Measurements from ENCODE around the gene R3HDM2. TPM values are rescaled to one million over a fixed set of nuclear protein-coding genes. Genes with fewer than 3 reads are reported as not detected.

The R3HDM2 gene
- total and polyA plus RNA-seq, 2 of the 13 experiments (the other 11 are each of a cell fraction or from before 2014, with no cell fraction given): 11.1 to 23.5 TPM

- TF ChIP-seq ZBTB7B (CRISPR knock-in tag; IDR thresholded peaks at IDR 0.05) (peak; percentile 88), TBX3 (IDR thresholded peaks at IDR 0.05; ENCODE audit: borderline replicate concordance) (peak; percentile 76; the same call in 1 of the 2 replicates), SPEN (CRISPR knock-in tag; IDR thresholded peaks at IDR 0.05; ENCODE audit: low read depth) (peak; percentile 89), BHLHE40 (IDR thresholded peaks at IDR 0.05; ENCODE audit: low read length) (peak; percentile 73), IRF2 (CRISPR knock-in tag; IDR thresholded peaks at IDR 0.05) (peak; percentile 55; the same call in 1 of the 2 replicates), KAT7 (CRISPR knock-in tag; IDR thresholded peaks at IDR 0.05; ENCODE audit: borderline replicate concordance) (peak; percentile 66; the same call in 1 of the 2 replicates), GATA4 (IDR thresholded peaks at IDR 0.05; ENCODE audit: borderline replicate concordance, low read depth) (0 out of 2 replicates have a peak, but pooled peaks have one; percentile 16), ZNF567 (CRISPR knock-in tag; IDR thresholded peaks at IDR 0.05; ENCODE audit: borderline replicate concordance) (peak; percentile 40), ZMAT5 (CRISPR knock-in tag; IDR thresholded peaks at IDR 0.05; ENCODE audit: borderline replicate concordance, low read depth) (no peak), ESRRA (CRISPR knock-in tag; IDR thresholded peaks at IDR 0.05; ENCODE audit: low read depth) (peak; percentile 94), ZFP36L1 (CRISPR knock-in tag; IDR thresholded peaks at IDR 0.05) (0 out of 2 replicates have a peak, but pooled peaks have one; percentile 25), ZNF660 (CRISPR knock-in tag; IDR thresholded peaks at IDR 0.05; ENCODE audit: borderline replicate concordance, low read depth) (no peak), PHF5A (CRISPR knock-in tag; IDR thresholded peaks at IDR 0.05; ENCODE audit: low read depth, unreplicated experiment) (peak; percentile 25), RFXAP (CRISPR knock-in tag; IDR thresholded peaks at IDR 0.05; ENCODE audit: borderline replicate concordance) (no peak), CHD2 (IDR thresholded peaks at IDR 0.05; ENCODE audit: low read depth, low read length) (0 out of 2 replicates have a peak, but pooled peaks have one; percentile 45), LCORL (IDR thresholded peaks at IDR 0.05) (no peak), LCORL (CRISPR knock-in tag; IDR thresholded peaks at IDR 0.05) (peak; percentile 96)
- TF ChIP-seq, protein P1, sequence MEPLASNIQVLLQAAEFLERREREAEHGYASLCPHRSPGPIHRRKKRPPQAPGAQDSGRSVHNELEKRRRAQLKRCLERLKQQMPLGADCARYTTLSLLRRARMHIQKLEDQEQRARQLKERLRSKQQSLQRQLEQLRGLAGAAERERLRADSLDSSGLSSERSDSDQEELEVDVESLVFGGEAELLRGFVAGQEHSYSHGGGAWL (CRISPR knock-in tag; IDR thresholded peaks at IDR 0.05): 0 out of 2 replicates have a peak, but pooled peaks have one; percentile 5
- TF ChIP-seq, protein P2, sequence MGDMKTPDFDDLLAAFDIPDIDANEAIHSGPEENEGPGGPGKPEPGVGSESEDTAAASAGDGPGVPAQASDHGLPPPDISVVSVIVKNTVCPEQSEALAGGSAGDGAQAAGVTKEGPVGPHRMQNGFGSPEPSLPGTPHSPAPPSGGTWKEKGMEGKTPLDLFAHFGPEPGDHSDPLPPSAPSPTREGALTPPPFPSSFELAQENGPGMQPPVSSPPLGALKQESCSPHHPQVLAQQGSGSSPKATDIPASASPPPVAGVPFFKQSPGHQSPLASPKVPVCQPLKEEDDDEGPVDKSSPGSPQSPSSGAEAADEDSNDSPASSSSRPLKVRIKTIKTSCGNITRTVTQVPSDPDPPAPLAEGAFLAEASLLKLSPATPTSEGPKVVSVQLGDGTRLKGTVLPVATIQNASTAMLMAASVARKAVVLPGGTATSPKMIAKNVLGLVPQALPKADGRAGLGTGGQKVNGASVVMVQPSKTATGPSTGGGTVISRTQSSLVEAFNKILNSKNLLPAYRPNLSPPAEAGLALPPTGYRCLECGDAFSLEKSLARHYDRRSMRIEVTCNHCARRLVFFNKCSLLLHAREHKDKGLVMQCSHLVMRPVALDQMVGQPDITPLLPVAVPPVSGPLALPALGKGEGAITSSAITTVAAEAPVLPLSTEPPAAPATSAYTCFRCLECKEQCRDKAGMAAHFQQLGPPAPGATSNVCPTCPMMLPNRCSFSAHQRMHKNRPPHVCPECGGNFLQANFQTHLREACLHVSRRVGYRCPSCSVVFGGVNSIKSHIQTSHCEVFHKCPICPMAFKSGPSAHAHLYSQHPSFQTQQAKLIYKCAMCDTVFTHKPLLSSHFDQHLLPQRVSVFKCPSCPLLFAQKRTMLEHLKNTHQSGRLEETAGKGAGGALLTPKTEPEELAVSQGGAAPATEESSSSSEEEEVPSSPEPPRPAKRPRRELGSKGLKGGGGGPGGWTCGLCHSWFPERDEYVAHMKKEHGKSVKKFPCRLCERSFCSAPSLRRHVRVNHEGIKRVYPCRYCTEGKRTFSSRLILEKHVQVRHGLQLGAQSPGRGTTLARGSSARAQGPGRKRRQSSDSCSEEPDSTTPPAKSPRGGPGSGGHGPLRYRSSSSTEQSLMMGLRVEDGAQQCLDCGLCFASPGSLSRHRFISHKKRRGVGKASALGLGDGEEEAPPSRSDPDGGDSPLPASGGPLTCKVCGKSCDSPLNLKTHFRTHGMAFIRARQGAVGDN (CRISPR knock-in tag; IDR thresholded peaks at IDR 0.05): peak; percentile 98
- TF ChIP-seq, protein P3, sequence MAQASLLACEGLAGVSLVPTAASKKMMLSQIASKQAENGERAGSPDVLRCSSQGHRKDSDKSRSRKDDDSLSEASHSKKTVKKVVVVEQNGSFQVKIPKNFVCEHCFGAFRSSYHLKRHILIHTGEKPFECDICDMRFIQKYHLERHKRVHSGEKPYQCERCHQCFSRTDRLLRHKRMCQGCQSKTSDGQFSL (CRISPR knock-in tag; IDR thresholded peaks at IDR 0.05): peak; percentile 95
- TF ChIP-seq, protein P4, sequence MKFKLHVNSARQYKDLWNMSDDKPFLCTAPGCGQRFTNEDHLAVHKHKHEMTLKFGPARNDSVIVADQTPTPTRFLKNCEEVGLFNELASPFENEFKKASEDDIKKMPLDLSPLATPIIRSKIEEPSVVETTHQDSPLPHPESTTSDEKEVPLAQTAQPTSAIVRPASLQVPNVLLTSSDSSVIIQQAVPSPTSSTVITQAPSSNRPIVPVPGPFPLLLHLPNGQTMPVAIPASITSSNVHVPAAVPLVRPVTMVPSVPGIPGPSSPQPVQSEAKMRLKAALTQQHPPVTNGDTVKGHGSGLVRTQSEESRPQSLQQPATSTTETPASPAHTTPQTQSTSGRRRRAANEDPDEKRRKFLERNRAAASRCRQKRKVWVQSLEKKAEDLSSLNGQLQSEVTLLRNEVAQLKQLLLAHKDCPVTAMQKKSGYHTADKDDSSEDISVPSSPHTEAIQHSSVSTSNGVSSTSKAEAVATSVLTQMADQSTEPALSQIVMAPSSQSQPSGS (CRISPR knock-in tag; IDR thresholded peaks at IDR 0.05): peak; percentile 86
- TF ChIP-seq, protein P5, sequence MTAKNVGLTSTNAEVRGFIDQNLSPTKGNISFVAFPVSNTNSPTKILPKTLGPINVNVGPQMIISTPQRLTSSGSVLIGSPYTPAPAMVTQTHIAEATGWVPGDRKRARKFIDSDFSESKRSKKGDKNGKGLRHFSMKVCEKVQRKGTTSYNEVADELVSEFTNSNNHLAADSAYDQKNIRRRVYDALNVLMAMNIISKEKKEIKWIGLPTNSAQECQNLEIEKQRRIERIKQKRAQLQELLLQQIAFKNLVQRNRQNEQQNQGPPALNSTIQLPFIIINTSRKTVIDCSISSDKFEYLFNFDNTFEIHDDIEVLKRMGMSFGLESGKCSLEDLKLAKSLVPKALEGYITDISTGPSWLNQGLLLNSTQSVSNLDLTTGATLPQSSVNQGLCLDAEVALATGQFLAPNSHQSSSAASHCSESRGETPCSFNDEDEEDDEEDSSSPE (CRISPR knock-in tag; IDR thresholded peaks at IDR 0.05): peak; percentile 65
Observed at GRCh38 chr12:57454566-57455373, 23.9 kb upstream of the R3HDM2 start, which contains the start of gene INHBE (continued).
